ENCODE data around the gene MPDZ.

DNA sequence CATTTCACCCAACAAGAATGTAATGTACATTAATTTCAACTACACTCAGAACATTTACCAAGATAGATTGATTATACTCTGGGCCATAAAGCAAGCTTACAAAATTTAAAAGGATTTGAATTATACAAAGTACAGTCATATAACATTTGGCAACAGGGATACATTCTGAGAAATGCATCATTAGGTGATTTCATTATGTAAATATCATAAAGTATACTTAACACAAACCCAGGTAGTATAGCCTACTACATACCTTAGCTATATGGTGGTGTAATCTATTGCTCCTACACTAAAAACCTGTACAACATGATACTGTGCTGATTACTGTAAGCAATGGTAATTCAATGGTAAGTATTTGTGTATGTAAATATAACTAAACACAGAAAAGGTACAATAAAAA, 202.9 kb downstream of the MPDZ start:
- TF ChIP-seq, protein P1, sequence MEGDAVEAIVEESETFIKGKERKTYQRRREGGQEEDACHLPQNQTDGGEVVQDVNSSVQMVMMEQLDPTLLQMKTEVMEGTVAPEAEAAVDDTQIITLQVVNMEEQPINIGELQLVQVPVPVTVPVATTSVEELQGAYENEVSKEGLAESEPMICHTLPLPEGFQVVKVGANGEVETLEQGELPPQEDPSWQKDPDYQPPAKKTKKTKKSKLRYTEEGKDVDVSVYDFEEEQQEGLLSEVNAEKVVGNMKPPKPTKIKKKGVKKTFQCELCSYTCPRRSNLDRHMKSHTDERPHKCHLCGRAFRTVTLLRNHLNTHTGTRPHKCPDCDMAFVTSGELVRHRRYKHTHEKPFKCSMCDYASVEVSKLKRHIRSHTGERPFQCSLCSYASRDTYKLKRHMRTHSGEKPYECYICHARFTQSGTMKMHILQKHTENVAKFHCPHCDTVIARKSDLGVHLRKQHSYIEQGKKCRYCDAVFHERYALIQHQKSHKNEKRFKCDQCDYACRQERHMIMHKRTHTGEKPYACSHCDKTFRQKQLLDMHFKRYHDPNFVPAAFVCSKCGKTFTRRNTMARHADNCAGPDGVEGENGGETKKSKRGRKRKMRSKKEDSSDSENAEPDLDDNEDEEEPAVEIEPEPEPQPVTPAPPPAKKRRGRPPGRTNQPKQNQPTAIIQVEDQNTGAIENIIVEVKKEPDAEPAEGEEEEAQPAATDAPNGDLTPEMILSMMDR (IDR thresholded peaks at IDR 0.05; ENCODE audit: insufficient read depth, low read length), result no peak
- TF ChIP-seq GABPA (IDR thresholded peaks at IDR 0.05; ENCODE audit: low read depth) (no peak), POLR2AphosphoS5 (IDR thresholded peaks at IDR 0.05; ENCODE audit: low read depth) (no peak)

All from HL-60 (cell line).